ENCODE measurements around the gene DENND4A.
"Not testable (repeated sequence)": the region's sequence is repeated elsewhere in the genome, so short reads cannot be mapped to it uniquely, and the experiment has no call there.

DENND4A gene

DNA sequence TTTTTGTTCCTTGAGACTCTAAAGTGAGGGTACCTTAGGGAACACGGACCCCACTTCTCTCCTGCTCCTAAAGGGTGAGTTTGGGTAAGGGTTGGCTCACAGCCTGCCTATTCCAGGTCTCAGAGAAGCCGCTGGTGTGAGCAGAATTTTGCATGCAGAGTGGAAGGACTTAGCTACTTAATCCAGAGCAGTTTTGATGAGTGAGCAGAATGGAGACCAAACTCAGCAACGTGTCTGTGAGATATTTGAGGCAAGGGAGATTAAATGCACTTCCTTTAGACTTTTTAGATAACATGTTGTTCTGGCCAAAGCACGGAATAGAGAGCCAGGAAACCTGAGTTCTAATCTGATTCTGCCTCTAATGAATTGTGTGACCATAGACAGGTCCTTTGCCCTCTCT, 165.2 kb downstream of the DENND4A start:
- DNase-seq, result no peak

DNA sequence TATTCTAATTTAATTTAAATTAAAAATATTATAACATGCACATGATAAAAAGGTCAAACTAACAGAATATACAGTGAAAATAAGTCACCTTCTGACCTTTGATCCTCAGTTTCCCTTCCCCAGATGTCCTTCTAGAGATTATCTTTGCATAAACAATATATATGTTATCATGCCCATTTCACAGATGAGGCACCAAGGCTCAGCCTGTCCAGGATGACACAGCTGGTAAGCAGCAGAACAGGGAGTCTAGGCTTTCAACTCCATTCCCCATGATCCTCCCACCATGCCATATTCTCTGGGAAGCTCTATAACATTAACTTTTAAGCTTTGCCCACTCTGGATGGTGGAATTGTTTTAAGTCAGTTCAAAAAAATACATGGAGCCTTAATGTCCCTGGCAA, 169.0 kb downstream of the DENND4A start:
- DNase-seq, result no peak

DNA sequence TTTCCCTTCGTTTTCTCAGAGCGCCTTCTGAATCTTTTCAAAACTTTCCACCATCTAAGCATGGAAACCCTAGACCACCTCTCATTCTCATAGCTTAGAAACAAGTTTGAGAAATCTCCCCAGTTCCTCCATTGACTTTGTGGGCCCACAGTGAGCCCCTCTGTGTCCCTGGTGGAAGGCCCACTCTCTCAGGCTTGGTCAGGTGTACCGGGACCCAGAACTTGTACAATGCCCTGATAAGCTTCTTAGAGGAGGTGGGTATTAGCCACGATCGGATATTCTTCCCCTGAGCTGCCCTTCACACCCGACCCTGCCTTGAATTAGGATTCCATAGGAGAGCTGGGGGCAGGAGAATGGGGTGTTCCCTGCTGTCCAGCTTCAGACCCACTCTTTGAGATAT, 170.5 kb downstream of the DENND4A start, which contains the start of gene SLC24A1:
Gene SLC24A1 (plus strand): TSS at position 301 of the 400 bp plus-strand sequence. CDS start 2,143 bp downstream, outside the sequence.
- DNase-seq, result no peak

DNA sequence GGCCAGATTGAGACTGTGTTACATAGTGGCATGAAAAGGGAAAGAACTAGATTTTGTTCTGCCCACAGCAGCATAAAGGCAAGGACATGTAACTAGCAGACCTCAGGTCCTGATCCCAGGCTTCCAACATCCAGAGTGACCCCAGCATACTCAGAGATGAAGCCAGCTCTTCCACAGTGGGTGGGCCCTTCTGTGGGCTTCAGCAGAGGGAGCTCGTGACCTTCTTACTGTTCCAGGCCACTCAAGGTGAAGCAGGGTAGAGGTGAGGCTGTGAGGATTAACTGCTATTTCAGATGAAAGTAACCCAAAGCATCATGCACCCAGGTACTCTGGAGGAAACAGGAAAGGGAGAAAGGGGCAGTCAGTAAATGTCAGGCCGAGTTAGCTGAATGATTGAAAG, 171.3 kb downstream of the DENND4A start:
- DNase-seq, result no peak

DNA sequence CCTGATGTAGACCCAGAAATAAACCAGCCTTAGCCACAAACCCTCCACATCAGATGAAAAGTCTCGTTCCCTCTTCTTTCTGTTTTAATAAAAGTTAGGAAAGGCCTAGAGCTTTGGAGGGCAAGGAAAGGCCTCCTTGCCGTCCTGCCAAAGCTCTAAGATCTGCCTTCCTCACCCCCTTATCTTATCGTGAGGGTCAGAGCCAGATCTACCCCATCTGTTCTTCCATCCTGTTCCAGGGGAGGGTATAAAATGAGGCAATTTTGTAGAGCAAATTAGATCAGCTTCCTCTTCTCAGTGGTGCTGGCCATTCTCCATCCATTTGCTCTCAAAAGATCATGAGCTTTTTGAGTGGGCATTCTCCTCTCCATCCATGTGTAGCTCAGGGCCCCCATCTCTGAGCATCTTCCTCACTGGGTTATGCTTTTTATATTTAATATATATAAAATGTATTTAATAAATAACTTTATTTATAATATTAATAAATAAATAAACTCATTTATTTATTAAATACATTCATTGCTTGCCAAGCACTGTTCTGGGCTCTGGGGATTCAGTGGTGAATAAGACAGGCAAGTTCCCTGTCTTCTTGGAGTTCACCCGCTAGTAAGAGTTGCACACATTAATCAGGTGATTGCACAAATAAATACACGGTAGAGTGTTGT, 172.3 kb downstream of the DENND4A start:
- DNase-seq, result no peak

DNA sequence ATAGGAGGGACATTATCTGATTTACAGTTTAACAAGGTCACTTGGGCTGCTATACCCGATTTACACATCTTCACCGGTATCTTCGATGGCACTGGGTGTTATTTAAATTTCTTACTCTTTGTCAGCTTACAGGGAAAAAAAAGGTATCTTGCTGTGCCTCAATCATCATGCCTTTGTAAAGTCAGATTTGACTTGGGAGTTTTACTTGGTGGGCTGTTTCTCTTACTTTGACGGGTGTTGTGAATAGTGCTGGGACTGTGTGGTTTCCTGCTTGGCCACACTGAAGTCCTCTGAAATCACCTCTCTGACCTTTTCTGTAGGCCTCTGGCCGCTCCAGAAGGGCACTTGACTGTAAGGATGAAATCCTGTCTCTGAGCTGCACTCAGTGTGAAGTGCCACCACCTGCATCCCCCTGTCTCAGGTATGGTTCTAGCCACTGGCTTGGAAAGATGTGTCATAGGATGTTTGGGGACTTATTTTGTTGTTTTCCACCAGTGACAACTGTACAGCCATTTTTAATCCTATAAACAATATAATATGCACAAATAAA, 173.5 kb downstream of the DENND4A start:
- DNase-seq, result no peak

DNA sequence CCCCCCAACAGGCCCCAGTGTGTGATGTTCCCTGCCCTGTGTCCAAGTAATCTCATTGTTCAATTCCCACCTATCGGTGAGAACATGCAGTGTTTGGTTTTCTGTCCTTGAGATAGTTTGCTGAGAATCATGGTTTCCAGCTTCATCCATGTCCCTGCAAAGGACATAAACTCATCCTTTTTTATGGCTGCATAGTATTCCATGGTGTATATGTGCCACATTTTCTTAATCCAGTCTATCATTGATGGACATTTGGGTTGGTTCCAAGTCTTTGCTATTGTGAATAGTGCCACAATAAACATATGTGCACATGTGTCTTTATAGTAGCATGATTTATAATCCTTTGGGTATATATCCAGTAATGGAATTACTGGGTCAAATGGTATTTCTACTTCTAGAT, 176.2 kb downstream of the DENND4A start:
- DNase-seq, result not testable (repeated sequence)

DNA sequence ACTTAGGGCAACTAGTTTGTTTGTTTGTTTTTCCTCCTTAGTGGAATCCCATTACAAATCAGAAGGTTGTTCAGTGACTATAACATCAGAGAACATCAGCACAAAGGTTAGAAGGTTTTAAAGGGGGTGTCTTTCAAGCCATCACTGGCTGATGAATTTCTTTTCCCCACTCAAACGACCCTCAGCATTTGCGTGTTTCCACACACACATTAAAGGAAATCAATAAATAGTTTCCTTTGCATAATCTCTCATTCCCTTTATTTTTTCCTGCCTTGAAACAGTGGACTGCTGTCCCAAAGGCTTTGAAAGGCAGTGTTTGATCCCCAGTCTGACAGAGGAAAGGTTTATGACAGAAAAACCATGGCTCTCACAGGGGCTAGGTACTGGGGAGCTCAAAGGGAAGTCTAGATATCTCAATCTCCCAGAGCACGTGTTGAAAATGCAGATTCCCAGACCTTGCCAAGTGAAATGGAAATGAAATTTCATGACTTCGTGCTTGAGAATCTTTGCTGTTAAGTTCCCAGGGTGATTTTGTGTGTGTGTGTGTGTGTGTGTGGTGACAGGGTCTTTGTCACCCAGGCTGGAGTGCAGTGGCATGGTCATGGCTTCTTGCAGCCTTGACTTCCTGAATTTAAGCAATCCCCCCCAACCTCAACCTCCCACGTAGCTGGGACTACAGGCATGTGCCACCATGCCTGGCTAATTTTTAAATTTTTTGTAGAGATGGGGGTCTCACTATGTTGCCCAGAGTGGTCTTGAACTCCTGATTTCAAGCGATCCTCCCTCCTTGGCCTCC, 178.9 kb downstream of the DENND4A start:
- DNase-seq, result no peak

DNA sequence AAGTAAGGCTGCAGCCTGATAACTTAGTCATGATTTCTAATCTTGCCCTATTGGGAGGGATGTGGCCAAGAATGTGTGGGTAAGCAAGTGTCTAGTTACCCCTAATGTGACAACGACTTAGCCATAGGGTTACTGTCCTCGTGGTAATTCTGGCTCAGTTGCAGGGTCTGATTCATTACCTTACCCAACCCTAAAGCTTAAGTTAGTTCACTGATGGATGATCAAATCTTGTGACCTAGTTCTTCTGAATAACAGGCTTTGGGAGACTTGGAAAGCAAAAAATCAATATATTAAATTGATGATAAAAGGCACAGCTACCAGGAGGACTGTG, 179.5 kb downstream of the DENND4A start:
- DNase-seq, result no peak

DNA sequence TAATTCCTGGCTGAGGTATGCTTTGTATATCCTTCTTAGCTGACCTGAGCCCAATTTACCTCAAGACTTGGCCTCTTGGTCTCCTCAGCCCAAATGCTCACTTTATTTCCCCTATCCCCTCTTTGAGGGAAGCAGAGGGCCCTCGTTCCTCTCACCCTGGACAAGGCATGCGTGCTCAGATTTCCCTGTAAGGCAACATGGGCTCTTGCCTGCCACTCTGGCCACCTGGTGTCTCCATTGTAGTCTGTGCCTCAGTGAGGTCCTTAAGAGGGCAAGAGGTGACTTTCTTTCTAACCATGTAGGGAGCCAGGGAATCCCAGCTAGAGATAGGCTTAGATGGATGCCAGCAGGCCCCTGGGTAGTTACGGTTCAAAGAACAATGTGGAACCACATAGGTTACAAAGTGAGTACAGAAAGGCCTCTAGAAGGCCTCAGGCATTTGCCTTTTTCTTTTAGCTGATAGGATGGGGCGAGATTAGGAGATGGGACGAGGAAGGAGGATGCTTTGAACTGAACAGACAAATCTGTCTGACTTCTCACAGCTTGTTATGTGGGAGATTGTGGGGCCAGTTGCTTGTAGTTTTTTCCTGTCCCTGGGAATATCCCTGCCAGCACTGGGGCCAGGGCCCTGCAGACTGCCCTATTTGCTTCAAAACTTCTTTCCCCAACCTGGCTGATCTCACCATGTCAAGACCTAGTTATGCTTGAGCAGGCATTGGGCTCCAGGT, 180.0 kb downstream of the DENND4A start:
- no peak for DNase-seq

DNA sequence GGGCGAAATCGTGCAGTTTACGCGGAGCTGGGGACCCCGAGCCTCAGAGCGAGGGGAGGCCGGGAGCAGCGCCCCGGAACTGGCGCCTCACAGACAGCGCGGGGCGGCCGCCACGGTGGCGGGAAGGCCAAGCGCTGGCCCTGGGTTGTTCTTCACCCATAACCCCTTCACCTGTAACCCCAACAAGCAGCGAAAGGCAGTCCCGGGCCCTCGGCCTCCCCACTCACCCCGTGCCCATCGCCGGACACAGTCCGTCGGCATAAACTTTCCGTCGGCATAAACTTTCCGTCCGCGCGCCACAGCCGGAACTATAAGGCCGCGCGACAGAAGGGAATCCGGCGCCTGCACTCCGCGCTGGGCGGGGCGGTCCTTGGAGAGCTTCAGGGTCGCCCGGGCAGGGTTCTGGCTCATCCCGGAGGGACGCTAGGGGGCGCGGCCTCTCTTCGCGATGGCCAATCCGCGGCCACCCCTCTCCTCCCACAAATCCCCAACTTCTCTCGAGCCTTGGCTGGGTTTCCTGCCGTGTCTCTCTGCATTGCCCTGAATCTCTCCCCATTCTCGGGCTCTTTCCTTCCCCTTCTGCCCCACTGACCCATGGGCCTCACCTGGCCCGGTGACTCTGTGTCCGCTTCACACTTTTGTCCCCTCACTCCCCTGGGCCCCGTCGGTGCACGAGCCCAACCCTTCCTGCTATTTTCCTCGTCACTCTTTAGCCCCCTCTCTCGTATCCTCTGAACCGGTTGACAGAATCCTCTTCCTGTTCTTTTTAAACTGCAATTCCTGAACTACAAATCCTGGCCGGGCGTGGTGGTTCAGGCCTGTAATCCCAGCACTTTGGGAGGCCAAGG, 181.0 kb downstream of the DENND4A start, which contains the start of gene INTS14:
Gene INTS14 (minus strand): TSS at position 261 of the 848 bp plus-strand sequence. CDS start 3,751 bp downstream, outside the sequence.
- DNase-seq, result peak; percentile 92 to 97
